A549 (cell line): ENCODE results near the gene ACSF3. TPM values are rescaled to one million over a fixed set of nuclear protein-coding genes. Genes with fewer than 3 reads are reported as not detected.

Experiments
- ATAC-seq, 2 experiments: fragments of 200-7000 bp in 1 of 2; fragments of >200 bp in 1 of 2; cut with Nextera tagmentation in 1 of 2; cut with Tn5 transposase in 1 of 2; 3 replicates each; pipeline versions ENCODE4 v1.8.0 to v1.9.1; 2018 to 2020; ENCODE audit warnings: mild to moderate bottlenecking in 1 of 2, moderate library complexity in 1 of 2
- CTCF ChIA-PET: fragments of 300-600 bp; sonication (Branson Sonifier 250); formaldehyde crosslinking; extraction: SDS; loops from one replicate; lab custom pipeline; 2021; ENCODE audit warnings: antibody characterized with exemption, inconsistent platforms; lab: Yijun Ruan, JAX
- POLR2A ChIA-PET: fragments of 350-600 bp; formaldehyde crosslinking; extraction: SDS; loops from one replicate; lab custom pipeline; 2021; ENCODE audit warnings: antibody characterized with exemption, inconsistent platforms; lab: Yijun Ruan, JAX
- DNase-seq, 2 experiments: peaks; one replicate each; pipeline versions ENCODE4 v3.0.0 to v3.0.0-alpha.2; 2011 to 2016; ENCODE audit warnings: low read depth in 1 of 2, low spot score in 1 of 2
- FAIRE-seq: peaks from 2 replicates; lab custom pipeline; 2011; peaks lifted over from hg19 to GRCh38; lab: Jason Lieb, UNC
- H3K27ac ChIP-seq, 2 experiments: fragments of >200 bp; sonication (Bioruptor Twin); formaldehyde crosslinking; 3 replicates each; pipeline ENCODE4 v1.5.1; 2016 to 2017
- H3K4me1 ChIP-seq: fragments of >200 bp; sonication (Bioruptor Twin); formaldehyde crosslinking; 3 replicates; pipeline ENCODE4 v1.6.1; 2016
- H3K4me2 ChIP-seq: fragments of >200 bp; sonication (Bioruptor Twin); formaldehyde crosslinking; 3 replicates; pipeline ENCODE4 v1.6.1; 2016
- H3K4me3 ChIP-seq: fragments of >200 bp; sonication (Bioruptor Twin); formaldehyde crosslinking; 3 replicates; pipeline ENCODE4 v1.5.1; 2016
- H3K9me3 ChIP-seq: fragments of >200 bp; sonication (Bioruptor Twin); formaldehyde crosslinking; 3 replicates; pipeline ENCODE4 v1.6.1; 2016
- ATOH8 ChIP-seq: fragments of 250-450 bp; sonication (Bioruptor Pico); IDR thresholded peaks from 2 replicates; pipeline ENCODE4 v1.5.0; 2020; ENCODE audit warnings: low read depth, mild to moderate bottlenecking, moderate library complexity
- EHMT2 ChIP-seq: fragments of 200-600 bp; sonication (generic); IDR thresholded peaks from 2 replicates; pipeline ENCODE4 v1.6.1; 2016; ENCODE audit warnings: antibody characterized with exemption, low read depth, mild to moderate bottlenecking, moderate library complexity
- FOSB ChIP-seq: fragments of 250-450 bp; sonication (Bioruptor Pico); IDR thresholded peaks from 2 replicates; pipeline ENCODE4 v1.5.0; 2020; ENCODE audit warnings: mild to moderate bottlenecking, moderate library complexity
- FOSL2 ChIP-seq, 2 experiments: fragments of 450-650 bp in 1 of 2; fragments of >200 bp in 1 of 2; sonication (Bioruptor Twin) in 1 of 2; formaldehyde crosslinking; IDR thresholded peaks; 2 replicates each; pipeline versions ENCODE4 v1.5.0 to v1.6.1; 2016 to 2020; ENCODE audit warnings: mild to moderate bottlenecking in 1 of 2, moderate library complexity in 1 of 2
- FOXS1 ChIP-seq: fragments of 250-450 bp; sonication (Bioruptor Pico); IDR thresholded peaks from 2 replicates; pipeline ENCODE4 v1.5.0; 2020; ENCODE audit warnings: mild to moderate bottlenecking, moderate library complexity
- HDAC2 ChIP-seq: fragments of 200-600 bp; sonication (generic); IDR thresholded peaks from 2 replicates; pipeline ENCODE4 v1.6.1; 2016
- HOXB13 ChIP-seq: fragments of 250-450 bp; sonication (Bioruptor Pico); IDR thresholded peaks from 2 replicates; pipeline ENCODE4 v1.5.0; 2020; ENCODE audit warnings: low read depth, mild to moderate bottlenecking, moderate library complexity
- HOXB5 ChIP-seq: fragments of 250-450 bp; sonication (Bioruptor Pico); IDR thresholded peaks from 2 replicates; pipeline ENCODE4 v1.5.0; 2020; ENCODE audit warnings: mild to moderate bottlenecking, moderate library complexity
- JUN ChIP-seq, 2 experiments: fragments of >200 bp; sonication (Bioruptor Twin); formaldehyde crosslinking; IDR thresholded peaks; 2 replicates in 1 of 2; 3 replicates in 1 of 2; pipeline ENCODE4 v1.6.1; 2016 to 2017
- JUNB ChIP-seq: fragments of >200 bp; sonication (Bioruptor Twin); formaldehyde crosslinking; IDR thresholded peaks from 2 replicates; pipeline ENCODE4 v1.6.1; 2016
- KDM5A ChIP-seq: fragments of 200-600 bp; sonication (generic); IDR thresholded peaks from 2 replicates; pipeline ENCODE4 v1.6.1; 2016; ENCODE audit warnings: antibody characterized with exemption, mild to moderate bottlenecking
- NFE2L2 ChIP-seq: fragments of 150-350 bp; conservative IDR thresholded peaks from 2 replicates; pipeline ENCODE4 v1.6.1; 2014; ENCODE audit warnings: low read length
- NR3C1 ChIP-seq: fragments of >200 bp; sonication (Bioruptor Twin); formaldehyde crosslinking; IDR thresholded peaks from 3 replicates; pipeline ENCODE4 v1.6.1; 2017
- POLR2AphosphoS2 ChIP-seq: conservative IDR thresholded peaks from 2 replicates; pipeline ENCODE4 v1.6.1; 2012; ENCODE audit warnings: low read length, improper control_type of control experiment, inconsistent platforms
- RAD21 ChIP-seq, 2 experiments: fragments of >200 bp in 1 of 2; sonication (Bioruptor Twin) in 1 of 2; formaldehyde crosslinking in 1 of 2; IDR thresholded peaks in 1 of 2; conservative IDR thresholded peaks in 1 of 2; 2 replicates in 1 of 2; 3 replicates in 1 of 2; pipeline ENCODE4 v1.6.1; 2012 to 2018; ENCODE audit warnings: inconsistent platforms in 1 of 2
- RCOR1 ChIP-seq: fragments of 150-350 bp; IDR thresholded peaks from 2 replicates; pipeline ENCODE4 v1.6.1; 2014; ENCODE audit warnings: antibody characterized with exemption, low read length, low read depth
- REST ChIP-seq: fragments of 200-600 bp; sonication (generic); IDR thresholded peaks from 2 replicates; pipeline ENCODE4 v1.6.1; 2016; ENCODE audit warnings: antibody characterized with exemption, mild to moderate bottlenecking, moderate library complexity
- SREBF2 ChIP-seq: fragments of 450-650 bp; IDR thresholded peaks from 2 replicates; pipeline ENCODE4 v1.6.1; 2014; ENCODE audit warnings: mild to moderate bottlenecking, moderate library complexity
- TFCP2L1 ChIP-seq: fragments of 250-450 bp; sonication (Bioruptor Pico); IDR thresholded peaks from 2 replicates; pipeline ENCODE4 v1.5.0; 2021; ENCODE audit warnings: mild to moderate bottlenecking
- TP53 ChIP-seq: fragments of 250-450 bp; sonication (Bioruptor Pico); IDR thresholded peaks from 2 replicates; pipeline ENCODE4 v1.5.0; 2021; ENCODE audit warnings: mild to moderate bottlenecking, moderate library complexity
- USF2 ChIP-seq: fragments of 450-650 bp; IDR thresholded peaks from 2 replicates; pipeline ENCODE4 v1.6.1; 2014; ENCODE audit warnings: antibody characterized with exemption
- ZC3H11A ChIP-seq: fragments of 450-650 bp; IDR thresholded peaks from 2 replicates; pipeline ENCODE4 v1.6.1; 2014; ENCODE audit warnings: antibody characterized with exemption, mild to moderate bottlenecking
- WGBS: methylation state at CpG from one replicate; pipeline ENCODE4 v1.1.6; 2017; ENCODE audit errors: missing lambda C conversion rate; 5-methylcytosine and 5-hydroxymethylcytosine counted together
- polyA plus RNA-seq, 4 experiments: library from polyadenylated mRNA; depleted of rRNA in 3 of 4; stranded (reverse); fragments of >200 nt; fragmentation: RNase III in 1 of 4; extraction: RNeasy Plus Mini Kit Qiagen cat#74134 plus additional on column Dnase treatment in 1 of 4; gene quantifications; 2 replicates in 3 of 4; 3 replicates in 1 of 4; pipeline ENCODE4 v1.2.3, GENCODE V29; 2011 to 2017

Gene ACSF3
- polyA plus RNA-seq, 2 of the 4 experiments (the other 2 are of a cell fraction): 9.8 to 13.1 TPM

GRCh38 chr16:89084411-89084810 is 9.2 kb upstream of the ACSF3 start:
- H3K27ac ChIP-seq: no peak overlapping the region
- no peak for TF ChIP-seq FOSL2 (IDR thresholded peaks at IDR 0.05)
- TF ChIP-seq FOSL2 (CRISPR knock-in tag; IDR thresholded peaks at IDR 0.05): no peak
- no peak for TF ChIP-seq EHMT2
- no peak for TF ChIP-seq REST
- TF ChIP-seq HOXB5 (CRISPR knock-in tag): no peak
- no peak overlapping the region for H3K4me2 ChIP-seq
- POLR2A ChIA-PET: interaction anchor here (1.4 kb wide), 1 partner anchor 9 kb away, joined by 4 read pairs; the partner anchor contains the start of gene ACSF3
- FAIRE-seq (no peak), ATAC-seq (no peak), DNase-seq (no peak)
- H3K4me3 ChIP-seq: no peak overlapping the region
- H3K9me3 ChIP-seq: no peaks in the 10 kb centered on the region
- CTCF ChIA-PET: no interaction called here
- H3K4me1 ChIP-seq: no peaks in the 10 kb centered on the region
- WGBS: 37% methylated on average over 11 of the region's 12 CpGs

GRCh38 chr16:89084814-89085612 is 8.6 kb upstream of the ACSF3 start:
- Histone ChIP-seq H3K4me1 (no peaks in the 10 kb centered on the region), H3K4me2 (no peak overlapping the region), H3K9me3 (no peaks in the 10 kb centered on the region), H3K4me3 (no peak overlapping the region), H3K27ac (no peak overlapping the region)
- 40% methylated on average over 28 of the region's 28 CpGs for WGBS
- peak; percentile 14 to 38; a peak in 3 of 6 replicates for ATAC-seq
- no peak for TF ChIP-seq SREBF2
- TF ChIP-seq USF2: no peak
- TF ChIP-seq FOSB (CRISPR knock-in tag): no peak
- no peak for TF ChIP-seq KDM5A
- no peak for TF ChIP-seq JUN (IDR thresholded peaks at IDR 0.05)
- TF ChIP-seq ZC3H11A: no peak
- no peak for TF ChIP-seq TP53
- TF ChIP-seq EHMT2: no peak
- no peak for DNase-seq
- POLR2A ChIA-PET: interaction anchor here (1.4 kb wide), 1 partner anchor 9 kb away, joined by 4 read pairs; the partner anchor contains the start of gene ACSF3
- CTCF ChIA-PET: no interaction called here
- FAIRE-seq: no peak

- ATAC-seq: no peak
- 30% methylated on average over 9 of the region's 9 CpGs for WGBS
- Histone ChIP-seq H3K9me3 (no peaks in the 10 kb centered on the region), H3K27ac (no peak overlapping the region), H3K4me1 (no peaks in the 10 kb centered on the region), H3K4me3 (no peak overlapping the region), H3K4me2 (no peak overlapping the region)
- ChIA-PET CTCF (interaction anchor here (1.3 kb wide), 1 partner anchor 349 kb away, joined by 3 read pairs; no protein-coding TSS in a partner anchor), POLR2A (no interaction called here)
- no peak for FAIRE-seq
- DNase-seq: no peak
- TF ChIP-seq RAD21 (conservative IDR thresholded peaks at IDR 0.05 in 1 of 2, IDR thresholded peaks at IDR 0.05 in 1 of 2): no peak
- no peak for TF ChIP-seq FOSB (CRISPR knock-in tag)
- TF ChIP-seq NFE2L2: no peak
- no peak for TF ChIP-seq HDAC2
- TF ChIP-seq FOSL2 (IDR thresholded peaks at IDR 0.05): no peak
- no peak for TF ChIP-seq FOSL2 (CRISPR knock-in tag; IDR thresholded peaks at IDR 0.05)
- no peak for TF ChIP-seq REST
- TF ChIP-seq HOXB13: no peak
- no peak for TF ChIP-seq JUNB
- no peak for TF ChIP-seq TFCP2L1
- no peak for TF ChIP-seq POLR2AphosphoS2
- no peak for TF ChIP-seq RCOR1
- no peak for TF ChIP-seq FOXS1
- TF ChIP-seq JUN (IDR thresholded peaks at IDR 0.05): no peak
- TF ChIP-seq USF2: no peak
- TF ChIP-seq ATOH8: no peak
- no peak for TF ChIP-seq NR3C1
Measured at GRCh38 chr16:89085755-89086154, 7.9 kb upstream of the ACSF3 start.
